Tibial nerve (tissue), 4 donors: ENCODE measurements around the gene SH2D3C. TPM values are rescaled to one million over a fixed set of nuclear protein-coding genes. Genes with fewer than 3 reads are reported as not detected.

Experiments
- DNase-seq, 2 donors: peaks; one replicate each; pipeline ENCODE4 v3.0.0-alpha.2; 2019; ENCODE audit warnings: low spot score in 2 of 2
- H3K27ac ChIP-seq, 4 donors: fragments of 200-600 bp; sonication (generic) in 3 of 4; one replicate each; pipeline ENCODE4 v1.5.1; 2017 to 2019; ENCODE audit warnings: mild to moderate bottlenecking in 1 of 4
- H3K27me3 ChIP-seq, 2 donors: fragments of 200-600 bp; sonication (generic) in 1 of 2; one replicate each; pipeline versions ENCODE4 v1.5.1 to v1.6.0; 2017 to 2019
- H3K36me3 ChIP-seq, 3 donors: fragments of 200-600 bp; sonication (generic); one replicate each; pipeline ENCODE4 v1.5.1; 2018 to 2019
- H3K4me1 ChIP-seq, 4 donors: fragments of 200-600 bp; sonication (generic) in 3 of 4; one replicate each; pipeline ENCODE4 v1.5.1; 2017 to 2019
- H3K4me3 ChIP-seq, 4 donors: fragments of 200-600 bp; sonication (generic) in 3 of 4; one replicate each; pipeline ENCODE4 v1.5.1; 2017 to 2019; ENCODE audit warnings: mild to moderate bottlenecking in 1 of 4, moderate library complexity in 1 of 4
- H3K9me3 ChIP-seq, 4 donors: fragments of 200-600 bp; sonication (generic) in 3 of 4; one replicate each; pipeline ENCODE4 v1.5.1; 2017 to 2019
- CTCF ChIP-seq, 5 experiments: fragments of 200-600 bp in 3 of 5; fragments of 450-650 bp in 2 of 5; sonication (generic) in 3 of 5; IDR thresholded peaks; one replicate each; pipeline ENCODE4 v1.5.1; 2016 to 2019; ENCODE audit warnings: antibody characterized with exemption in 5 of 5, mild to moderate bottlenecking in 3 of 5, moderate library complexity in 2 of 5
- EP300 ChIP-seq, 2 donors: sonication (generic); formaldehyde crosslinking; IDR thresholded peaks; one replicate each; pipeline ENCODE4 v1.6.1; 2017; ENCODE audit warnings: antibody characterized with exemption in 2 of 2, mild to moderate bottlenecking in 1 of 2
- POLR2A ChIP-seq, 2 donors: fragments of 450-650 bp; IDR thresholded peaks; one replicate each; pipeline ENCODE4 v1.6.1; 2017; ENCODE audit warnings: antibody characterized with exemption in 2 of 2, mild to moderate bottlenecking in 2 of 2, moderate library complexity in 2 of 2
- WGBS, 2 donors: methylation state at CpG; one replicate each; pipeline ENCODE4 v1.1.5; 2018; 5-methylcytosine and 5-hydroxymethylcytosine counted together
- total RNA-seq, 4 donors: library from RNA; depleted of rRNA; stranded (reverse); fragments of >200 nt; gene quantifications; one replicate each; pipeline ENCODE4 v1.1.0, GENCODE V29; 2016

The SH2D3C gene
- total RNA-seq, 4 donors from 2014 or later = 4.2 to 18.9 (median 13.4) TPM

GRCh38 chr9:127730799-127731410 is 47.6 kb downstream of the SH2D3C start:
- Histone ChIP-seq H3K36me3 (peaks cover 0 to 38% (median 0%) of the 10 kb centered on the region in 3 donors), H3K9me3 (no peaks in the 10 kb centered on the region), H3K27me3 (no peaks in the 10 kb centered on the region), H3K4me3 (no peak overlapping the region), H3K4me1 (peaks cover 0 to 23% (median 10%) of the 10 kb centered on the region in 4 donors), H3K27ac (no peak overlapping the region)
- WGBS, 2 donors = 82 to 84% methylated on average over 8 to 9 of the region's 9 CpGs
- TF ChIP-seq CTCF (IDR thresholded peaks at IDR 0.05) (no peak), POLR2A (IDR thresholded peaks at IDR 0.05) (no peak), EP300 (IDR thresholded peaks at IDR 0.05) (no peak)
- no peak for DNase-seq

GRCh38 chr9:127730262-127730661 is 48.2 kb downstream of the SH2D3C start:
- Histone ChIP-seq H3K9me3 (no peaks in the 10 kb centered on the region), H3K27ac (no peak overlapping the region), H3K4me1 (peaks cover 0 to 19% (median 10%) of the 10 kb centered on the region in 4 donors), H3K27me3 (no peaks in the 10 kb centered on the region), H3K36me3 (peaks cover 0 to 38% (median 0%) of the 10 kb centered on the region in 3 donors), H3K4me3 (no peak overlapping the region)
- DNase-seq = no peak
- TF ChIP-seq EP300 (IDR thresholded peaks at IDR 0.05) = no peak
- TF ChIP-seq CTCF (IDR thresholded peaks at IDR 0.05) = no peak
- TF ChIP-seq POLR2A (IDR thresholded peaks at IDR 0.05) = no peak
- WGBS, 2 donors = 85 to 86% methylated on average over 8 of the region's 9 CpGs

GRCh38 chr9:127729522-127730256 is 48.8 kb downstream of the SH2D3C start:
- no peaks in the 10 kb centered on the region for H3K9me3 ChIP-seq
- 80 to 88% methylated on average over 16 to 17 of the region's 18 CpGs for WGBS, 2 donors
- no peak for DNase-seq
- peaks cover 0 to 2% of the 10 kb centered on the region in 2 donors for H3K27me3 ChIP-seq
- peaks cover 0 to 38% (median 0%) of the 10 kb centered on the region in 3 donors for H3K36me3 ChIP-seq
- H3K27ac ChIP-seq = no peak overlapping the region
- TF ChIP-seq CTCF (IDR thresholded peaks at IDR 0.05) = no peak
- no peak for TF ChIP-seq EP300 (IDR thresholded peaks at IDR 0.05)
- TF ChIP-seq POLR2A (IDR thresholded peaks at IDR 0.05) = no peak
- H3K4me1 ChIP-seq = peaks cover 0 to 22% (median 10%) of the 10 kb centered on the region in 4 donors
- no peak overlapping the region for H3K4me3 ChIP-seq

GRCh38 chr9:127728808-127729207 is 49.7 kb downstream of the SH2D3C start:
- peaks cover 0 to 38% (median 0%) of the 10 kb centered on the region in 3 donors for H3K36me3 ChIP-seq
- H3K4me3 ChIP-seq = no peak overlapping the region
- peaks cover 0 to 21% (median 1%) of the 10 kb centered on the region in 4 donors for H3K4me1 ChIP-seq
- peaks cover 0 to 9% of the 10 kb centered on the region in 2 donors for H3K27me3 ChIP-seq
- DNase-seq = no peak
- 83 to 85% methylated on average over 8 of the region's 8 CpGs for WGBS, 2 donors
- no peak overlapping the region for H3K27ac ChIP-seq
- H3K9me3 ChIP-seq = no peaks in the 10 kb centered on the region
- TF ChIP-seq CTCF (IDR thresholded peaks at IDR 0.05) = no peak
- no peak for TF ChIP-seq POLR2A (IDR thresholded peaks at IDR 0.05)
- no peak for TF ChIP-seq EP300 (IDR thresholded peaks at IDR 0.05)

- WGBS, 2 donors = 71 to 74% methylated on average over 8 of the region's 8 CpGs
- Histone ChIP-seq H3K9me3 (no peaks in the 10 kb centered on the region), H3K36me3 (peaks cover 0 to 22% (median 0%) of the 10 kb centered on the region in 3 donors), H3K27ac (no peak overlapping the region), H3K4me3 (no peak overlapping the region), H3K27me3 (peaks cover 0 to 9% of the 10 kb centered on the region in 2 donors), H3K4me1 (peaks cover 0 to 12% (median 0%) of the 10 kb centered on the region in 4 donors)
- TF ChIP-seq POLR2A (IDR thresholded peaks at IDR 0.05) (no peak), EP300 (IDR thresholded peaks at IDR 0.05) (no peak), CTCF (IDR thresholded peaks at IDR 0.05) (no peak)
- no peak for DNase-seq
Measured at GRCh38 chr9:127726871-127727270, 51.6 kb downstream of the SH2D3C start.
